ENCODE results near the gene PLXND1. TPM values are rescaled to one million over a fixed set of nuclear protein-coding genes. Genes with fewer than 3 reads are reported as not detected.

The PLXND1 gene
- polyA plus RNA-seq, 3 donors = 30.1 to 266 (median 131) TPM

DNA sequence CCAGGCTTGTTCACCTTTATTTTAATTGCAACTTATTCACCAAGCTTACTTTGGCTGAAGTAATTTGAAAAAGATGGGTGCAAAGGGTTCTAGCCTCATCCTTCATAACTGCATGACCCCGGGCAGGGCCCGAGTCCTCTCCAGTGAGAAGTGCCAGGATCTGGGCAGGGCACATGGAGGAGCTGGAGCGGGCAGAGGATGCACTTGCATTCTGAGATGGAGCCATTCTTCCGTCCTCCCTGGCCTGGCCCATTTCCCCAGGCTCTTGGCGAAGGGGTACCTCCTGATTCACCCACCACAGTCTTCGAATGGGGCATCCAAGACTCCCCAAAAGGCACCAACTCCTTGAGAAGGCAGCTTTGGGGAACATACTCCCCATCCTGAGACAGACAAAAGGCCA, 22.5 kb upstream of the PLXND1 start:
- H3K27ac ChIP-seq (ENCODE audit: low read depth, low read length) = no peak overlapping the region
- WGBS, 3 donors = 79 to 85% (median 82%) methylated on average over 6 of the region's 6 CpGs

DNA sequence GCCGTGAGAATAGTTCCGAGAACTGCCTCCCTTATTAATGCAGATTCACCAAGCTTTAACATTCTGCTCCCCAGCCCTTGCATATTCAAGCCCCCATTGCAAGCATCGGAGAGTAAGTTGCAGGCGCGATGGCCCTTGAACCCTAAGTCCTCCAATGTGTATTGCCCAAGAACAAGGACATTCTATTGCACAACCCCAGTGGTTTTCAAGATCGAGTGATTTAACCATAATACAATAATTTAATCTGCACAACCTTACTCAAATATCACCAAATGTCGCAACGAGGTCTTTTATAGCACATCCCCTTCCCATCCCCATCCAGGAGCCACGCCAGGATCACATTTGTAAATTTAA, 21.7 kb upstream of the PLXND1 start:
- H3K27ac ChIP-seq (ENCODE audit: low read depth, low read length) = no peak overlapping the region
- 10 to 19% (median 12%) methylated on average over 9 of the region's 9 CpGs for WGBS, 3 donors

DNA sequence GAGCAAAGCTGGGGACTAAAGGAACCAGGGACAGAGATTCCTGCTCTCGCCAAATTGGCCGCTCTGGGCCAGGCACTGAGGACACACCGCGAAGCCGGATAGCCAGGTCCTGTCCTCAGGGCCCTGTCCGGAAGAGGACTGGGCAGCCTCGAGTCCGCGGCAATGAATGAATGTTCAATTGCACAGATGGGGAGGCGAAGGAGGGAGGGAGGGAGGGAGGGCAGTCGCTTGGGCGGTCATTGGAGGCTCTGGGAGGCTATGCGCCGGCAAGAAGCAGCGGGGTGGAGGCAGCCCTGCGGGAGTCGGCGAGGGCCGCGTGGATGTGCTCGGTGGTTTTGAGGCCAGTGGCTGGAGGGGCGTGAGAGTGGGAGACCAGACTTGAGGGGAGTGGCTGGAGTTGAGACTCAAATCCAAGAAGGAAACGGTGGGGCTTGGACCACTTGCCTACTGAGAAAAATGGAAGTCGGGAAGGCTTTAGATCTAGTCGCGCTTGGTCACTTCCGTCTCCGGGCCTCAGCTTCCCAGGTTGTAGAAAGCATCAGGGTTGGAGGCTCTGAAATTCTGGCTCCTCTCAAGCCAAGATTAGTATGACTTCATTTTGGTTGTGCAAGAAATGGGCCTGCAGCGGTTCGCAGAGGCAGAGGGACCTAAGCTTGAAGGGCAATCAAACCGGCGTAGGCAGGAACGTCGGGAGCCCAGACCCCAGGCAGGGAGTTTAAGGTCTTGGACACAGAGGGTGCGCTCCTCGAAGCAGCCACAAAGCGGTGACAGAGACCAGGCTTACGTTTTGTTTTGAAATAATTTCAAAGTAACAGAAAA, 21.1 kb upstream of the PLXND1 start:
- H3K27ac ChIP-seq (ENCODE audit: low read depth, low read length) = peak overlapping the region; percentile 86
- WGBS, 3 donors = 1 to 3% (median 1%) methylated on average over 36 to 38 of the region's 38 CpGs

DNA sequence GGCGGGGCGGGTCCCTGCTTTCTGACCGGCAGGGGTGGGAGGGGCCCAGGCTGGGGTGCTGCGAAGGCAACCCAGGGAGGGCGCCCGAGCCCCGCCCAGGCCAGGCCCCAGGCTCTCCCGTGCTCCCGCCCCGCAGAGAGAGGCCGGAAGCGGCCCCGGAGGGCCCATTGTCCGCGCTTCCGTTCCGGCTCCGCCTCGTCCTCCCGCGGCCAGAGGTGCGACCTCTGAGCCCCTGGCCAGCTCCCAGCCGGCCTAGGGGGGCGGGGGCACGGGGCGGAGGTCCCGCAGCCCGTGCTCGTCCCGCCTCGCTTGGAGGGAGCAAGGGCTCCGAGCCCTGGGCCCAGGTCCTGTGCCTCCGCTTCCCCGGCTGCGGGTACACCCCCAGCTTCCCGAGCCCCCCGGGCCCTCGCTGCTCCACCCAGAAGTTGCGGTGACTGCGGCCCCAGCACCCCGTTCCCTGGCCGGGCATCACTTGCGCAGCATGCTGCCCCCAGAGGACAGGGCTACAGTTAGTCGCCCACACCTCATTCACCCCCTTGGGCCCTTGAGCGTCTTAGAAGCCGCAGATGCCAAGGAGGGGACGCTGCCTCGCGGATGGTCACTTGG, 20.4 kb upstream of the PLXND1 start:
- peak overlapping the region; percentile 86 for H3K27ac ChIP-seq (ENCODE audit: low read depth, low read length)
- 0 to 1% (median 1%) methylated on average over 36 to 49 of the region's 49 CpGs for WGBS, 3 donors

- peak overlapping the region; percentile 24 for H3K27ac ChIP-seq (ENCODE audit: low read depth, low read length)
- 76 to 86% (median 79%) methylated on average over 12 of the region's 12 CpGs for WGBS, 3 donors
These were observed 18.8 kb upstream of the PLXND1 start for GRCh38 chr3:129625072-129625874.

- no peak overlapping the region for H3K27ac ChIP-seq (ENCODE audit: low read depth, low read length)
- WGBS, 3 donors = 65 to 83% (median 69%) methylated on average over 10 to 11 of the region's 11 CpGs
These were observed 18.0 kb upstream of the PLXND1 start for GRCh38 chr3:129624347-129625071.

GRCh38 chr3:129623447-129624118, 17.1 kb upstream of the PLXND1 start:
- H3K27ac ChIP-seq (ENCODE audit: low read depth, low read length) = no peak overlapping the region
- 37 to 59% (median 47%) methylated on average over 17 of the region's 17 CpGs for WGBS, 3 donors

GRCh38 chr3:129622933-129623332, 16.5 kb upstream of the PLXND1 start:
- 67 to 84% (median 84%) methylated on average over 10 of the region's 10 CpGs for WGBS, 3 donors
- H3K27ac ChIP-seq (ENCODE audit: low read depth, low read length) = no peak overlapping the region

GRCh38 chr3:129622226-129622874, 15.9 kb upstream of the PLXND1 start:
- 47 to 73% (median 50%) methylated on average over 12 of the region's 12 CpGs for WGBS, 3 donors

DNA sequence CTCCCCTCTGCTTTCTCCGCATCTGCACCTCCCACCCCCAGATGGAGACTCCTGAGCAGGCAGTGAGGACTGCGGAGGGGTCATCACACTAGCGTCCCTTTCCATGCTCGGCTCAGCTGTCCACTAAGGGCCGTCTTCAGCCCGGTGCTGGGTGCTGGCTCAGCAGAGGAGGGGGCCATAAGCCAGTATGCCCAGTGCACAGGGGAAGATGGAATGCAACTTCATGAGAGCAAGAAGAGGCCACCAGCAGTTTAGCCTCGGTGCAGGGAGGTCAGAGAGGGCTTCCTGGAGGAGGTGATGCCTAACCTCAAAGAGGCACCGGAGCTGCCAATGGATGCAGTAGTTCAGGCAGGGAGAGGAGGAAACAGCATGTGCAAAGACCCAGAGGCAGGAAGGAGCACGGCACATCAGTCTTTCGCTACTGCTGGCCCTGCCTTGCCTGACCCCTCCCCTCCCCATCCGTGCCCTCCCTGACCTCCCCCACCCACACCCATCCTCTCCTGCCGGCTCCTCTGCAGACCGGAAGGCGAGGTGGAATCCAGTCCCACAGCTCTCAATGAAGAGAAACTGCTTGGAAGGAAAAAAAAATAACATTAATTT, 15.2 kb upstream of the PLXND1 start:
- H3K27ac ChIP-seq (ENCODE audit: low read depth, low read length) = no peak overlapping the region
- 54 to 80% (median 68%) methylated on average over 14 of the region's 14 CpGs for WGBS, 3 donors

More at GRCh38 chr3:129622226-129622874, 15.9 kb upstream of the PLXND1 start:
- H3K27ac ChIP-seq (ENCODE audit: low read depth, low read length) = no peak overlapping the region

DNA sequence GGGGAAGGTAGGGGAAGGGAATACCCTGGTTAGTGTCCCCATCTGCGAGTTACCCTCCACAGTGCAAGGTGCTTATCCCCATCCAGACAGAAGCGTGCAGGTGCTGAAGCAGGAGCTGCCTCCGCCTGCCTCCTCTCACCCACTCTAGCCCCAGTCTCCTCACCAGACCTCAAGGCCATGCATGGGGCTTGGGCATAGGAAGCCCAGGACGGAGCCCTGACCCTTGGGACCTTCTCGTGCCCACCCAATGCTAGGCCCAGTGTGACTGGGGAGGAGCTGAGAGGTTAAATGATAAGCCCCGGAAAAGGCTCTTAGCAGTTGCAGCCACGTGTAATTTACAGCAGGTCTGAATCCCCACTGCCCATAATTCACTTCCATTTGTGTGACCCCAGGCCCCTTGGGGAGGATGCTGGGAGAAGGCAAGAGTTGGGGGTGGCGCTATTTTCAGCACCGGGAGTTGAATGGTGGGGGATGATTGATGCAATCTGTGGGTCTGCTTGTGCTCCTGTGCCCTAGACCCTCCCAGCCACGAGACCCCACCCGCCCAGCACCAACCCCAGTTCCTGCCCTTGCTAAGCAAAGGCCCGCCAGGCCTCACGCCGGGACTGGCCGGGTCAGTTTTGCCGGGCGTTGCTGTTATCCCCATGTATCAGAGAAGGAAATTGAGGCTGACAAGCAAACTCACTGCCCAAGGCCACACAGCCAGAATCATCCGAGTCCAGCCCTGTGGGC, 14.5 kb upstream of the PLXND1 start:
- no peak overlapping the region for H3K27ac ChIP-seq (ENCODE audit: low read depth, low read length)
- 77 to 86% (median 81%) methylated on average over 18 of the region's 18 CpGs for WGBS, 3 donors

DNA sequence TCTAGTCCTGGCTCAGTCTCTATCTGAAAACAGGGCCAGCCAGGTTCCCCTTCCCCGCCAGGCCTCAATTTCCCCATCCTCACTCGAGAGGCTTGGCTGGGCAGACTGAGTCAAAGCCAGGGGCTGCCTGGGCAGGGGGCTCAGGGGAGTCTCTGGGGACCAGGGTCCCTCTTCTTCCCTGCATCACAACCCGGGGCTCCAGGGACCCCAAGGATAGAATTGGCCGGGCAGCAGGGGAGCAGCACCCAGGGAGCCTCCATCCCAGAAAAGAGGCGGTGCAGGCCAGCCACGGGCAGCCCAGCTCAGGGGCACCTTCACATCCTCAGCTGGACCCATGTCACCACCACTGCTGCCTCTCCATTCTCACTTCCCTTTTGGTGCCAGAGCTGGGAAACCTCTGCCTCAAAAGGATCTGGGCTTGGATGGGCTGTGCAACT, 13.3 kb upstream of the PLXND1 start:
- no peak overlapping the region for H3K27ac ChIP-seq (ENCODE audit: low read depth, low read length)
- 81 to 85% (median 83%) methylated on average over 5 to 6 of the region's 6 CpGs for WGBS, 3 donors

- 45 to 74% (median 48%) methylated on average over 22 to 23 of the region's 23 CpGs for WGBS, 3 donors
These were observed 12.6 kb upstream of the PLXND1 start for GRCh38 chr3:129618901-129619671.

GRCh38 chr3:129618186-129618820, 11.8 kb upstream of the PLXND1 start:
- H3K27ac ChIP-seq (ENCODE audit: low read depth, low read length) = no peak overlapping the region
- WGBS, 3 donors = 57 to 74% (median 59%) methylated on average over 15 of the region's 15 CpGs

More at GRCh38 chr3:129618901-129619671, 12.6 kb upstream of the PLXND1 start:
- H3K27ac ChIP-seq (ENCODE audit: low read depth, low read length) = no peak overlapping the region

All from adipose tissue (tissue), 3 donors.